Measurements from ENCODE around the gene ANKRD45. TPM values are rescaled to one million over a fixed set of nuclear protein-coding genes. Genes with fewer than 3 reads are reported as not detected.

Gene ANKRD45
- total RNA-seq, 1 donor from 2014 or later, result 2.3 TPM

DNA sequence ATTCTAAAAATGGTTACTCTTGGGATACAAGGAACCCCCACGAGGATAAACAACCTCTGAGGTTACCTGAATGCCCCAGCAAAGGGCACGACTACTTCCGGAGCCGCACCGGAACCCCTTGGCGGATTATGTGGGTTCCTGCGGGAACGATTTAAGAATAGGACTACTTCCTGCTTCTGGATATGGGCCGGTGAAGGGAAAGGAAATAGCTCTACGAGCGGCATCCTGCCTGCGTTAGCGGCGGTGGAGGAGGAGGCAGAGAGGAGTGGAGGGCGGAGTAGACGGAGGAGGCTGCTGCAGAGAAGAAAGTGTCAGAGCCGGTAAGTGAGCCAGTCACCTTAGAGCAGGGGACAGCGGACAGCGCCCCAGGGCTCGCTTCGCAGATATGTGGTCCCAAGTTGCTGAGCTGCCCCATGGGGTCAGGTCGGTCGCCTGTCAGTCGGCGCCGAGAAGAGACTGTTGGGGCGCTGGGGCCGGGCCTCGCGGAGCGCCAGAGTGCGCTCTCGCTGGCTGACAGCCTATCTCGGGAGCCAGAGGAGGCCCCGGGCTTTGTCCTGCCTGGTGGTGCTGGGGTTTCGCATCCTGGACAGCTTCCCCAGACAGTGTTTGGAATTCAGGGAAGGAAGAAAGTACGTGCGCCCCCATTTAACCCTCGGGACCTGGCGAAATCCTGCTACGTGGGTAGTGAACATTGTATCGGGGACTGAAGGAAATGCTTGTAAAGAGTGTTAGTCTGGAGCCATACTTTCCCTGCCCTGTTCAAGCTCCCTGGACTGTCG is 45.3 kb upstream of the ANKRD45 start, which contains the start of gene KLHL20:
TSS of gene KLHL20 (plus strand) at position 223 of the 779 bp plus-strand sequence. CDS start 1,063 bp downstream, outside the sequence.
- H4K20me1 ChIP-seq (ENCODE audit: low read depth), result no peaks in the 10 kb centered on the region
- DNase-seq (ENCODE audit: low spot score), result peak; percentile 88
- H3K4me2 ChIP-seq, result peak within 1 kb of the TSS; percentile 91
- H3K27ac ChIP-seq, result peak within 1 kb of the TSS; percentile 62
- no peaks in the 10 kb centered on the region for H3K9me3 Mint-ChIP-seq
- no peaks in the 10 kb centered on the region for H3K36me3 ChIP-seq
- no peaks in the 10 kb centered on the region for H3K9me3 ChIP-seq (ENCODE audit: low read depth)
- peak within 1 kb of the TSS; percentile 93 for H2AFZ ChIP-seq (replicated peaks)
- peaks cover 10% of the 10 kb centered on the region for H3K4me1 ChIP-seq
- peak within 1 kb of the TSS; percentile 98 for H3K4me3 Mint-ChIP-seq
- H3K4me3 ChIP-seq, result peak within 1 kb of the TSS; percentile 89
- no peaks in the 10 kb centered on the region for H3K36me3 Mint-ChIP-seq
- H3K4me1 Mint-ChIP-seq, result peaks cover 22% of the 10 kb centered on the region
- peaks cover 13% of the 10 kb centered on the region for H3F3A ChIP-seq (ENCODE audit: low read depth)
- peaks cover 6% of the 10 kb centered on the region for H3K27me3 Mint-ChIP-seq (ENCODE audit: insufficient read depth, low read depth)
- H3K27me3 ChIP-seq, result peaks cover 35% of the 10 kb centered on the region
- peak within 1 kb of the TSS; percentile 97 for H3K27ac Mint-ChIP-seq
- H3K9ac ChIP-seq, result peak within 1 kb of the TSS; percentile 62
- peaks cover 29% of the 10 kb centered on the region for H3K79me2 ChIP-seq (ENCODE audit: low read depth)
- TF ChIP-seq EZH2phosphoT487 (IDR thresholded peaks at IDR 0.05), result no peak
- TF ChIP-seq EZH2 (IDR thresholded peaks at IDR 0.05), result peak; percentile 65
- TF ChIP-seq, protein P1, sequence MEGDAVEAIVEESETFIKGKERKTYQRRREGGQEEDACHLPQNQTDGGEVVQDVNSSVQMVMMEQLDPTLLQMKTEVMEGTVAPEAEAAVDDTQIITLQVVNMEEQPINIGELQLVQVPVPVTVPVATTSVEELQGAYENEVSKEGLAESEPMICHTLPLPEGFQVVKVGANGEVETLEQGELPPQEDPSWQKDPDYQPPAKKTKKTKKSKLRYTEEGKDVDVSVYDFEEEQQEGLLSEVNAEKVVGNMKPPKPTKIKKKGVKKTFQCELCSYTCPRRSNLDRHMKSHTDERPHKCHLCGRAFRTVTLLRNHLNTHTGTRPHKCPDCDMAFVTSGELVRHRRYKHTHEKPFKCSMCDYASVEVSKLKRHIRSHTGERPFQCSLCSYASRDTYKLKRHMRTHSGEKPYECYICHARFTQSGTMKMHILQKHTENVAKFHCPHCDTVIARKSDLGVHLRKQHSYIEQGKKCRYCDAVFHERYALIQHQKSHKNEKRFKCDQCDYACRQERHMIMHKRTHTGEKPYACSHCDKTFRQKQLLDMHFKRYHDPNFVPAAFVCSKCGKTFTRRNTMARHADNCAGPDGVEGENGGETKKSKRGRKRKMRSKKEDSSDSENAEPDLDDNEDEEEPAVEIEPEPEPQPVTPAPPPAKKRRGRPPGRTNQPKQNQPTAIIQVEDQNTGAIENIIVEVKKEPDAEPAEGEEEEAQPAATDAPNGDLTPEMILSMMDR (IDR thresholded peaks at IDR 0.05), result no peak

DNA sequence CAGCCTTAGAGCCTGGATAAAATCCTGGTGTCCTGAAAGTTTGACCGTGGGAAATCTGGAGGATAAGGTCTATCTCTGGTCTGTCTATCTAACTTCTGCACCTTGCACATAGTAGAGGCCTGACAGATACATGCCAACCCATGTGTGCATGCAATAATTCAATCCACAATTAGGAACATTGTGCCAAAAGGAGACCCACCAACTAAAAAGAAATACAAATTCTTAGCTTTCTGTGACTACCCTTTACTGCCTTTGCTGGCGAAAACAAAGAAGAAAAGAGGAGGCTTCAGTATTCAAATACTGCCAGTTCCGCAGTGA is 44.7 kb upstream of the ANKRD45 start:
- H3K4me1 Mint-ChIP-seq, result peaks cover 22% of the 10 kb centered on the region
- H3K9ac ChIP-seq, result no peak overlapping the region

DNA sequence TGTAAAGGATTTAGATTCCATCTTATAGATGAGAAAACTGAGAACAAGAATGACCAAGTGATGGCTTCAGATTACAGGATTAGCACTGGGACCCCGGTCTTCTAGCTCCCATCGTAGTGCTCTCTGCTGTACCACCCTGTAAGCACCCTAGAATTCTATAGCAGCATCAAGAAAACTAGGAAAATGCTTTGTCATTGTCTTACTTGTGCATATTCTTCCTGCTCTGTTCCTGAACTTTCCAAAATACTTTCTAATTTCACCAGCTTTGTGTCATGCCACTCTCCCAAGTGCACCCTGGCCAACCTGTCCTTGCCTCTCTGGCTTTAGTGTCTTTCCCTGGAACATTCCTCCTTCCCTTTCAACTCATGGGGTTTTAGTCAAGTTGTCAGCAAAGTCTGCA is 39.1 kb upstream of the ANKRD45 start:
- no peaks in the 10 kb centered on the region for H3K36me3 ChIP-seq
- H3K4me2 ChIP-seq, result no peak overlapping the region
- H4K20me1 ChIP-seq (ENCODE audit: low read depth), result no peaks in the 10 kb centered on the region
- H3K27me3 ChIP-seq, result peaks cover 46% of the 10 kb centered on the region
- Mint-ChIP-seq H3K4me3 (no peak overlapping the region), H3K4me1 (no peaks in the 10 kb centered on the region), H3K27me3 (ENCODE audit: insufficient read depth, low read depth) (peaks cover 6% of the 10 kb centered on the region), H3K27ac (no peak overlapping the region), H3K36me3 (no peaks in the 10 kb centered on the region), H3K9me3 (no peaks in the 10 kb centered on the region)
- H3K27ac ChIP-seq, result no peak overlapping the region
- no peak for DNase-seq (ENCODE audit: low spot score)
- H3F3A ChIP-seq (ENCODE audit: low read depth), result no peaks in the 10 kb centered on the region
- no peak overlapping the region for H3K4me3 ChIP-seq
- H3K79me2 ChIP-seq (ENCODE audit: low read depth), result no peaks in the 10 kb centered on the region
- H3K9ac ChIP-seq, result no peak overlapping the region
- no peaks in the 10 kb centered on the region for H3K9me3 ChIP-seq (ENCODE audit: low read depth)
- no peak overlapping the region for H2AFZ ChIP-seq (replicated peaks)
- TF ChIP-seq, protein P1 (IDR thresholded peaks at IDR 0.05), result no peak
- TF ChIP-seq EZH2 (IDR thresholded peaks at IDR 0.05) (no peak), EZH2phosphoT487 (IDR thresholded peaks at IDR 0.05) (no peak)
- no peaks in the 10 kb centered on the region for H3K4me1 ChIP-seq

More for the DNA sequence above, 44.7 kb upstream of the ANKRD45 start:
- peak overlapping the region; percentile 93 for H2AFZ ChIP-seq (replicated peaks)
- H3K27me3 Mint-ChIP-seq (ENCODE audit: insufficient read depth, low read depth), result peaks cover 6% of the 10 kb centered on the region
- H3K4me1 ChIP-seq, result peaks cover 10% of the 10 kb centered on the region
- peak overlapping the region; percentile 98 for H3K4me3 Mint-ChIP-seq
- H3K9me3 ChIP-seq (ENCODE audit: low read depth), result no peaks in the 10 kb centered on the region
- peaks cover 13% of the 10 kb centered on the region for H3F3A ChIP-seq (ENCODE audit: low read depth)
- H3K79me2 ChIP-seq (ENCODE audit: low read depth), result peaks cover 29% of the 10 kb centered on the region
- peak overlapping the region; percentile 97 for H3K27ac Mint-ChIP-seq
- TF ChIP-seq, protein P1 (IDR thresholded peaks at IDR 0.05), result no peak
- no peak for TF ChIP-seq EZH2 (IDR thresholded peaks at IDR 0.05)
- no peak for TF ChIP-seq EZH2phosphoT487 (IDR thresholded peaks at IDR 0.05)
- no peak for DNase-seq (ENCODE audit: low spot score)
- no peaks in the 10 kb centered on the region for H3K36me3 ChIP-seq
- no peak overlapping the region for H3K27ac ChIP-seq
- peaks cover 40% of the 10 kb centered on the region for H3K27me3 ChIP-seq
- no peaks in the 10 kb centered on the region for H3K9me3 Mint-ChIP-seq
- H4K20me1 ChIP-seq (ENCODE audit: low read depth), result no peaks in the 10 kb centered on the region
- no peaks in the 10 kb centered on the region for H3K36me3 Mint-ChIP-seq
- peak overlapping the region; percentile 91 for H3K4me2 ChIP-seq
- peak overlapping the region; percentile 89 for H3K4me3 ChIP-seq
